Esophagus muscularis mucosa (tissue), 3 donors: Measurements from ENCODE around the gene PRM1.

Experiments used
- POLR2AphosphoS5 ChIP-seq, 2 donors: sonication (generic); formaldehyde crosslinking; IDR thresholded peaks; one replicate each; pipeline ENCODE4 v1.6.1; 2017; ENCODE audit warnings: antibody characterized with exemption in 2 of 2
- TF ChIP-seq, protein P1 (sequence below), 3 experiments: fragments of 200-600 bp in 2 of 3; fragments of 450-650 bp in 1 of 3; sonication (generic) in 2 of 3; IDR thresholded peaks; one replicate each; pipeline ENCODE4 v1.5.1; 2017 to 2019; ENCODE audit warnings: antibody characterized with exemption in 3 of 3, mild to moderate bottlenecking in 2 of 3, moderate library complexity in 1 of 3

DNA sequence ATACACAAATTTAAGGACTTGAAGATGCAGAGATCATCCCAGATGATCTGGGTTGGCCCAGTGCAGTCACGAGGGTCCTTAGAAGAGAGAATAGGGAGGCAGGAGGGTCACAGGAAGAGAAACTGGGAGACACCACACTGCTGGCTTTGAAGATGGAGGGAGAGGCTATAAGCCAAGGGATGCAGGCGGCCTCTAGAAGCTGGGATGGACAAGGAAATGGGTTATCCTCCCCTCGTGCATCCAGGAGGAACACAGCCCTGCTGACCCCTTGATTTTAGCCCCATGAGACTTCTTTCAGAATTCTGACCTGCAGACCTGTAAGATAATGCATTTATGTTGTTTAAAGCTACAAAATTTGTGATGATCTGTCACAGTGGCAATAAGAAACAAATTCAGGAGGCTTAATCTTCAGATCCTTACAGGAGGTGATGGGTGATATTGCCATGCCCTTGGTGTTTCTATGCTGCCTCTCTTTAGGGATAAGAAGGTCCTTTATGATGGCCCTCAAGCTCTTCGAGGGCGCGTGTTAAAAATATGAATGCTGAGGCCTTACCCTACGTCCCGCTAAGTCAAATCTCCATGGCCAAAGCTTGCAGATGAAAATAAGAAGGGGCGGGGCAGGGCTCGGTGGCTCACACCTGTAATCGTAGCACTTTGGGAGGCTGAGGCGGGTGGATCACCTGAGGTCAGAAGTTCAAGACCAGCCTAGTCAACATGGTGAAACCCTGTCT, 3.4 kb downstream of the PRM1 start:
- TF ChIP-seq, protein P1, sequence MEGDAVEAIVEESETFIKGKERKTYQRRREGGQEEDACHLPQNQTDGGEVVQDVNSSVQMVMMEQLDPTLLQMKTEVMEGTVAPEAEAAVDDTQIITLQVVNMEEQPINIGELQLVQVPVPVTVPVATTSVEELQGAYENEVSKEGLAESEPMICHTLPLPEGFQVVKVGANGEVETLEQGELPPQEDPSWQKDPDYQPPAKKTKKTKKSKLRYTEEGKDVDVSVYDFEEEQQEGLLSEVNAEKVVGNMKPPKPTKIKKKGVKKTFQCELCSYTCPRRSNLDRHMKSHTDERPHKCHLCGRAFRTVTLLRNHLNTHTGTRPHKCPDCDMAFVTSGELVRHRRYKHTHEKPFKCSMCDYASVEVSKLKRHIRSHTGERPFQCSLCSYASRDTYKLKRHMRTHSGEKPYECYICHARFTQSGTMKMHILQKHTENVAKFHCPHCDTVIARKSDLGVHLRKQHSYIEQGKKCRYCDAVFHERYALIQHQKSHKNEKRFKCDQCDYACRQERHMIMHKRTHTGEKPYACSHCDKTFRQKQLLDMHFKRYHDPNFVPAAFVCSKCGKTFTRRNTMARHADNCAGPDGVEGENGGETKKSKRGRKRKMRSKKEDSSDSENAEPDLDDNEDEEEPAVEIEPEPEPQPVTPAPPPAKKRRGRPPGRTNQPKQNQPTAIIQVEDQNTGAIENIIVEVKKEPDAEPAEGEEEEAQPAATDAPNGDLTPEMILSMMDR (IDR thresholded peaks at IDR 0.05): no peak
- no peak for TF ChIP-seq POLR2AphosphoS5 (IDR thresholded peaks at IDR 0.05)
